ENCODE results near the gene SMPD4. TPM values are rescaled to one million over a fixed set of nuclear protein-coding genes. Genes with fewer than 3 reads are reported as not detected.
"Not testable (repeated sequence)": the region's sequence is repeated elsewhere in the genome, so short reads cannot be mapped to it uniquely, and the experiment has no call there.

SMPD4 gene
- polyA plus RNA-seq, 2 of the 4 experiments (the other 2 are of a cell fraction): 43.3 to 53.3 TPM

DNA sequence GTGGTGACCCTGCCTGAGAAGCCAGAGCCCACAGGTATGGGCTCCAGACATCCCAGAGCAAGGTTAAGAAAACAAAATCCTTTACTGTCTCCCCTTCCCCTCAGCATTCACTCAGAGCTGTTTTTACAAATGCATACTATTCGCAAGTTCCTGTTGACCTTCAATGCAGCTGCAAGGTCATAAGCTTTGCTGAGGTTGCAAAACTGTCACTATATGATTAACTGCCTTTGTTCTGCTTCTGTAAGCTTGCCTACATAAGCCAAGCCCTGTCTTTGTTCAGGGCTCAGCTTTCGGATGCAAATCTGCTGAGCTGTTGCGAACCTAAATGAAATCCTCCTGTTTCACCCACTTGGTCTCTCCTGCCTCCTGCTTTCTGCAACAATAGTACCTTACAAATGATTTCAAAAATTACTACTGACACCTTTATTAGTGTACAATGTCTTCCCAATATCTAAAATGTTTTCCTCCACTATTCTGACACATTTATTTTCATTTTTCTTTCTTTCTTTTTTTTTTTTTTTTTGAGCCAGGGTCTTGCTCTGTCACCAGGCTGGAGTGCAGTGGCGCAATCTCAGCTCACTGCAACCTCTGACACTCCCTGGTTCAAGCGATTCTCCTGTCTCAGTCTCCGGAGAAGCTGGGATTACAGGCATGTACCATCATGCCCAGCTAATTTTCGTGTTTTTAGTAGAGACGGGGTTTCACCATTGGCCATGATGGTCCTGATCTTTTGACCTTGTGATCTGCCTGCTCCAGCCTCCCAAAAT is 78.6 kb downstream of the SMPD4 start:
- H3K4me2 ChIP-seq; DNase-seq (ENCODE audit: low read depth in 1 of 2, low spot score in 1 of 2); H3K4me1 ChIP-seq; H3K27ac ChIP-seq; CTCF ChIA-PET; FAIRE-seq; H3K9me3 ChIP-seq; POLR2A ChIA-PET; ATAC-seq; H3K4me3 ChIP-seq: not testable (repeated sequence)
- WGBS (ENCODE audit: missing lambda C conversion rate): 61% methylated on average over 5 of the region's 8 CpGs

Small RNA genes within 50 kb of the gene (small RNA-seq; reads per million reads assigned to genes)
- gene RNU6-1049P: 0 reads per million in 6 experiments

Other genes with a start within 250 kb of the SMPD4 start
- gene RAB6C, start 201.9 kb downstream of the SMPD4 start, polyA plus RNA-seq (2011; rRNA removed): not detected in 2 replicates
- 0.05 to 0.07 TPM (median 0.06 TPM) in 3 replicates for gene RAB6C, start 201.9 kb downstream of the SMPD4 start, polyA plus RNA-seq (2017; fragmentation: RNase III; extraction: RNeasy Plus Mini Kit Qiagen cat#74134 plus additional on column Dnase treatment)
- 0.06 and 0.07 TPM in 2 replicates for gene POTEF, start 52.4 kb downstream of the SMPD4 start, polyA plus RNA-seq (2011; rRNA removed)
- gene POTEF, start 52.4 kb downstream of the SMPD4 start, polyA plus RNA-seq (2017; fragmentation: RNase III; extraction: RNeasy Plus Mini Kit Qiagen cat#74134 plus additional on column Dnase treatment): 0.05 TPM in 1 of 3 replicates, not detected in the others
- gene CCDC74B, start 36.5 kb downstream of the SMPD4 start, polyA plus RNA-seq (2011; rRNA removed): 5.2 and 5.6 TPM in 2 replicates
- gene CCDC74B, start 36.5 kb downstream of the SMPD4 start, polyA plus RNA-seq (2017; fragmentation: RNase III; extraction: RNeasy Plus Mini Kit Qiagen cat#74134 plus additional on column Dnase treatment): 4.8 to 5.4 TPM (median 5.0 TPM) in 3 replicates
- 78.6 and 102 TPM in 2 replicates for gene MZT2B, start 660 bp upstream of the SMPD4 start, polyA plus RNA-seq (2011; rRNA removed)
- gene MZT2B, start 660 bp upstream of the SMPD4 start, polyA plus RNA-seq (2017; fragmentation: RNase III; extraction: RNeasy Plus Mini Kit Qiagen cat#74134 plus additional on column Dnase treatment): 223 to 283 TPM (median 273 TPM) in 3 replicates
- not detected in 2 replicates for gene TUBA3E, start 16.8 kb upstream of the SMPD4 start, polyA plus RNA-seq (2011; rRNA removed)
- not detected in 3 replicates for gene TUBA3E, start 16.8 kb upstream of the SMPD4 start, polyA plus RNA-seq (2017; fragmentation: RNase III; extraction: RNeasy Plus Mini Kit Qiagen cat#74134 plus additional on column Dnase treatment)
- 113 and 118 TPM in 2 replicates for gene IMP4, start 161.3 kb upstream of the SMPD4 start, polyA plus RNA-seq (2011; rRNA removed)
- 149 to 178 TPM (median 159 TPM) in 3 replicates for gene IMP4, start 161.3 kb upstream of the SMPD4 start, polyA plus RNA-seq (2017; fragmentation: RNase III; extraction: RNeasy Plus Mini Kit Qiagen cat#74134 plus additional on column Dnase treatment)
- 20.4 and 23.7 TPM in 2 replicates for gene PTPN18, start 174.5 kb upstream of the SMPD4 start, polyA plus RNA-seq (2011; rRNA removed)
- 19.6 to 23.1 TPM (median 20.5 TPM) in 3 replicates for gene PTPN18, start 174.5 kb upstream of the SMPD4 start, polyA plus RNA-seq (2017; fragmentation: RNase III; extraction: RNeasy Plus Mini Kit Qiagen cat#74134 plus additional on column Dnase treatment)